Muscle layer of colon (tissue), 2 donors: Measurements from ENCODE around the gene RNF180.

Experiments used
- H3K27ac ChIP-seq: one replicate; pipeline ENCODE4 v1.7.0; 2013; ENCODE audit warnings: low read depth, mild to moderate bottlenecking, low read length, moderate library complexity
- H3K27me3 ChIP-seq, 2 donors: one replicate each; pipeline ENCODE4 v1.7.0; 2013; ENCODE audit warnings: low read length in 2 of 2, mild to moderate bottlenecking in 2 of 2; ENCODE audit not compliant: insufficient read depth in 2 of 2, control insufficient read depth in 1 of 2
- H3K36me3 ChIP-seq: one replicate; pipeline ENCODE4 v1.7.0; 2013; ENCODE audit warnings: mild to moderate bottlenecking, low read length; ENCODE audit not compliant: insufficient read depth
- H3K4me1 ChIP-seq: one replicate; pipeline ENCODE4 v1.7.0; 2013; ENCODE audit warnings: mild to moderate bottlenecking, low read length; ENCODE audit not compliant: insufficient read depth
- H3K4me3 ChIP-seq, 2 donors: one replicate each; pipeline ENCODE4 v1.7.0; 2013; ENCODE audit warnings: low read length in 2 of 2, low read depth in 1 of 2, mild to moderate bottlenecking in 1 of 2, moderate library complexity in 1 of 2
- H3K9ac ChIP-seq: one replicate; pipeline ENCODE4 v1.7.0; 2013; ENCODE audit warnings: low read length
- H3K9me3 ChIP-seq: one replicate; pipeline ENCODE4 v1.7.0; 2013; ENCODE audit warnings: mild to moderate bottlenecking, low read length
- donor health status: abdominal sarcoma.
- donor health status: Adenocarcinoma of cecum.

Gene RNF180

DNA sequence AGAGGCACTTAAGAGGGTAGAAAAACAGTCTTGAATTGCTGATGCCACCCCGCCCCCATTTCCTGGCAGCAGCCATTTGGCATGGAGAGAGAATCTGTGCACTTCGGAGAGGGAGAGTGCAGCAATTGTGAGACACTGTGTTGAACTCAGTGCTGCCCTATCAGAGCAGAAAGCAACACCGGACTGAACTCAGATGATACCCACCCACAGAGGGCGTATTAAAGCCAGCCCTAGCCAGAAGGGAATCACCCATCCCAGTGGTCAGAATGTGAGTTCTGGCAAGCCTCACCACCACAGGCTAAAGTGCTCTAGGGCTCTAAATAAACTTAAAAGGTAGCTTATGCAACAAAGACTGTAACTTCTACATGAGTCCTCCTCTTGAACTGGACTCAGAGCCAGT, 251.7 kb downstream of the RNF180 start:
- no peak overlapping the region for H3K4me3 ChIP-seq
- no peaks in the 10 kb centered on the region for H3K27me3 ChIP-seq
- no peaks in the 10 kb centered on the region for H3K4me1 ChIP-seq
- no peak overlapping the region for H3K27ac ChIP-seq
- no peaks in the 10 kb centered on the region for H3K36me3 ChIP-seq
- no peaks in the 10 kb centered on the region for H3K9me3 ChIP-seq
- no peak overlapping the region for H3K9ac ChIP-seq

DNA sequence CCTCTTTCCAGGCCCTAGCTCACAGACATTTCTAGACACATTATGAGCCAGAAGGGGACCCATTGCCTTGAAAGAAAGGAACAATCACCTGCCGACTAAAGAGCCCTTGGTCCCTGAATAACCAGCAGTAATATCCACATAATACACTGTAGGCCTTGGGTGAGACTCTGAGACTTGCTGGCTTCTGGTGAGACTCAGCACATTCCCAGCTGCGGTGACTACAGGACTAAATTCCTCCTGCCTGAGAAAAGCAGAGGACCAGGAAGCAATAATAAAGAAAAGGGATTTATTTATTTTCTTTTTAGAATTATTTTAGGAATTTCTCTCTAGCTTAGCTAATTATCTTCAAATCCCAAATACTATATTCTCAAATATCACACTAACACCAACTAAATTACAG, 252.4 kb downstream of the RNF180 start:
- no peaks in the 10 kb centered on the region for H3K9me3 ChIP-seq
- H3K27me3 ChIP-seq = no peaks in the 10 kb centered on the region
- H3K4me1 ChIP-seq = no peaks in the 10 kb centered on the region
- no peak overlapping the region for H3K9ac ChIP-seq
- H3K4me3 ChIP-seq = no peak overlapping the region
- no peak overlapping the region for H3K27ac ChIP-seq
- H3K36me3 ChIP-seq = no peaks in the 10 kb centered on the region
